Measurements from ENCODE around the gene C10orf90.

DNA sequence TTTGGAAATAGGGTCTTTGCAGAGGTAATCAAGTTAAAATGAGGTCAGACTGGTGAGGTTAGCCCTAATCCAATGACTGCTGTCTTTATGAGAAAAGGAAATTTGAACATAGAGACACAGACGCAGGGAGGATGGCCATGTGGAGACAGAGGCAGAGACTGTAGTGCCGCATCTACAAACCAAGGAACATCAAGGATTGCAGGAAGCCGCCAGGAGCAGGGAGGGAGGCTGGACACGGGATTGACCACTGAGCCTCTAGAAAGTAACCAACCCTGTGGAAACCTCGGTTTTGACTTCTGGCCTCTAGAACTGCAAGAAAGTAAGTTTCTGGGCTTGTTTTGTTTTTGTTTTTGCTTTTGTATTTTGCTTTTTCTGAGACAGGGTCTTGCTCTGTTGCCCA, 213.9 kb downstream of the C10orf90 start:
- TF ChIP-seq CTCF (conservative IDR thresholded peaks at IDR 0.05 in 1 of 2, IDR thresholded peaks at IDR 0.05 in 1 of 2; ENCODE audit: extremely low read depth in 1 of 2, insufficient read depth in 1 of 2, low read depth in 1 of 2, low read length in 2 of 2) (no peak), EZH2 (IDR thresholded peaks at IDR 0.05; ENCODE audit: borderline replicate concordance, low read length) (no peak)
